GF-D8 (cell line): Measurements from ENCODE around the gene C11orf98.
"Not testable (repeated sequence)": the region's sequence is repeated elsewhere in the genome, so short reads cannot be mapped to it uniquely, and the experiment has no call there.

Experiments
- DNase-seq: peaks from one replicate; lab custom pipeline; 2025; lab: John Stamatoyannopoulos, UW

Gene C11orf98

DNA sequence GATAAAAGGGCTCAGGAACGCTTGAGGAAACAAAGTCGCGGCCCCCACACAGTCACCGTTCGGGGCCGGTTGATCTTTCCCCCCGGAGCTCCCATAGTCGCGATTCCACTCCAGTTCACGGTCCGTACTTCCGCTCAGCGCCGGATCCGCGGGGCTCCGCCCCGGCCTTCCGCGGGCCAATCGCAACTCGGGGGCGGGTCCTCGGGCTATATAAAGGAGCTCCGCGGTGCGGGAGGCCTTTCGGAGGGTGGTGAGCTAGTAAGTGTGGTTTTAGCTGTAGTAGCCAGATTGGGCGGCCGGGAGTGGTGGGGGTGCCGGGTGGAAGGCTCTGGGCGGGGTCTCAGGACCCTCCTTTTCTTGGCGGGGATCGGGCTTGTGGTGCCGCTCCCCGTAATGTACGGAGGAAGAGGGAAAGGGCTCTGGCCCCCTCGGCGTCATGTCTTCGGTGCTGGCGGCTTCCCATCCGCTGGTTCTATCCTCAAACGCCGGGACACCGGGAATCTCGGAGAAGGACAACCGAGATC is at the start of gene C11orf98, which contains the start of gene CSKMT:
C11orf98 (minus strand) TSS at position 136 of the 524 bp plus-strand sequence; CDS start at position 95, 41 bp downstream.
CSKMT (plus strand) TSS at position 238 of the 524 bp plus-strand sequence. CDS start 568 bp downstream, outside the sequence.
- peak; percentile 78 for DNase-seq

DNA sequence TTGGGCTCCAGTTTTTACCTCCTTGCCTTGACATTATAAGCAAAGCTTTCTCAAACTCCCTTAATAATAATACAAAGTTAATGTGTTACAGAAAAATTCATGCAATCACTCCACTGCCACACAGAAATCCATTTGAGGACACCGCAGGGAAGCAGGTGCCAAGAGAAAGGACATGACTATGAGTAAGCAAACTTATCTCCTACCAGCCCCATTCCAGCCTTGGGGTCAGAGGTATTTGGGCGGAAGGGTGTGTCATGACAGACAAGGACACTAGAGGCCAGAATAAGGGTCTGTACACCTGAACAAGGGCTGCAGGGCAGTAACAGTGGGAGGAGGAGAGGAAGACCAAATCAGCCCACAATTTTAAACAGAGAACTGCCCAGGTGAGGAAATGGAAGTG is 48.3 kb upstream of the C11orf98 start:
- DNase-seq: no peak

GRCh38 chr11:62712861-62713260 is 47.9 kb upstream of the C11orf98 start:
- DNase-seq: no peak

DNA sequence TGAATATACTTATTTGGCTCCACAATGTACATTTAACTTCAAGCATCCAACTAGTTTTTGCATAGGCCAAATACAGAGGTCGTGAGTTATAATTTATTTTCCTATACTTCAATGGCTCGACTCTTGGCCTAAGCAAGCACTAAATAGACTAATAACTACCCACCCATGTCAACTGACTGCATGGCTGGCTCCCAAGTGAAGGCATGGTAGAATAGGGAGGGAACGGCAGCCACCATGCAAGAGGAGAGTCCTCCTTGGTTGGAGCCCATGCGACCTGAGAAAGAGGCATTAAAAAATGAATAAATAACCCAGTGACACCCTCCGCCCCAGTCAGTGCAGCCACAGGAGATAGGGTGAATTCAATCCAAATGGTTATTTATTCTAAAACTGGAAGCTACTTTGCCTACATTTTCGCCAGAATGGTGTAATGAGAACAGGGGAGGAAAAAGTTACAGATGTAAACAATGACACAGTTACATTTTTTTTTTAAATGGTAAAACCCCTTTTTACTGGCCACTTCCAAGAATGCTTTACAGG is 47.3 kb upstream of the C11orf98 start:
- DNase-seq: no peak

GRCh38 chr11:62710001-62710345 is 45.0 kb upstream of the C11orf98 start:
- DNase-seq: no peak

DNA sequence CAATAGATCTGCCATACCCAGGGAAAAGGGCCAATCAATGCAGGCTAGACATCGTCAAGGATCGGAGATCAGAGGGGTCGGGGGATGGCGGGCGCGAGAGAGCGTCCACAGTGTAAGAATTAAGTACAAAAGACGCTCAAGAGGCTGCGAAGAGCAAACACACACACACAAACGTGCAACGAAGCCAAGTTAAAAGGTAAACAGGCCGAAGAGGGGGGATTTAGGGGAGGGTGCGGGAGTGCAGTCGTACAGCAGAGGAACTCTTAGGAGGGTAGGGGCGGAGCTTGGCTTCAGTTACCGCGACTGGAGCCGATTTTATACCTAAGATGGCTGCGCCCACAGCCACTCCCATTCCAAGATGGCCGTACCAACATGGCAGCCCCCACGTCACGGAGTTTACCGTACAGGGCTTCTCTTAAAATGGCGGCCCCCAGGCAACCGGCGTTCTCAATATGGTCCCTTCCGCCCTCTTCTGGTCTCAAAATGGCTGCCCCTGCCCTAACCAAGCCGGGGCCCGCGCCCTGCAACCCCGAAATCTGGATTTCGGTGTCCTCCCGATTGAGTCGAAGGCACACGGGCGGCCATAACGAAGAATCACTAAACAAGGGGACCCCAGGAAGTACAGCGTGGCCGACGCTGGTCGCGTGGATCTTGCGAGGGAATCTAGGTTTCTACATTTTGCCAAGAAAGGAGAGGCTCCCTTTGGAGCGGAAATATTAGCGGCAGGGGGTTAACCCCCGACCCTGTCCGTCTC is 44.4 kb upstream of the C11orf98 start:
- no peak for DNase-seq

DNA sequence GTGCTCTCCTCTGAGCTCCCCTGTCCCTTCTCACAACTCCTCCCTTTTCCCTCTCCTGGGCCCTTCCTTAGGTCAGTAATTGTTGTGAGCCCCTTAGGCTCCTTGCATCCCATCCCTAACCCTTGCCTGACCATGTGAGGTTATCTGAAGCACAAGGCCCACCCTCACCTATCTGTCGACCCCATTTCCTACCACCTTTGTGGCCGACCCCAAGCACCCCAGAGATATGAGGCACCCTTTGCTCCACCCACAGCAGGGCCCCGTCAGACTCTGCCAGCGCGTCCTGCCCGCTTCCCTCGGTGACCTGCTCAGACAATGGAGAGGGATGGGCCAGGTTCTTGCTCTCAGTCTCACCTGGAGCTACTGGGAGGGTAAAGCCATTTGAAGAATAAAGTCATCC is 43.8 kb upstream of the C11orf98 start:
- DNase-seq: no peak

DNA sequence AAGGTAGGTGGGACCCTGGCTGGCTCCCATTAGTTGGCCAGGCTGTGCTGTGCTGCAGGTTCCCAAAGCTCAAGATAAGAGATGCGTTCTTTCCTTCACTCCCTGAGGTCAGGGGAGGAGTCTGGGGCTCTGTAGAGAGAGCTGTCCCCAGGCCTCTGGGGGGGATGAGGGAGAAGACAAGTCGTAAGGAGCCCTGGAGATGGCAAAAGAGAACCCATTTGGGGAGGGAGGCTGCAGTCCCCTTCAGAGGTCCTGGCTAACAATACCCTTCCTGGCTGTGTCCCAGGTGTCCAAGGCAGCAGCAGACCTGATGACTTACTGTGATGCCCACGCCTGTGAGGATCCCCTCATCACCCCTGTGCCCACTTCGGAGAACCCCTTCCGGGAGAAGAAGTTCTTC is 43.4 kb upstream of the C11orf98 start:
- DNase-seq: no peak

DNA sequence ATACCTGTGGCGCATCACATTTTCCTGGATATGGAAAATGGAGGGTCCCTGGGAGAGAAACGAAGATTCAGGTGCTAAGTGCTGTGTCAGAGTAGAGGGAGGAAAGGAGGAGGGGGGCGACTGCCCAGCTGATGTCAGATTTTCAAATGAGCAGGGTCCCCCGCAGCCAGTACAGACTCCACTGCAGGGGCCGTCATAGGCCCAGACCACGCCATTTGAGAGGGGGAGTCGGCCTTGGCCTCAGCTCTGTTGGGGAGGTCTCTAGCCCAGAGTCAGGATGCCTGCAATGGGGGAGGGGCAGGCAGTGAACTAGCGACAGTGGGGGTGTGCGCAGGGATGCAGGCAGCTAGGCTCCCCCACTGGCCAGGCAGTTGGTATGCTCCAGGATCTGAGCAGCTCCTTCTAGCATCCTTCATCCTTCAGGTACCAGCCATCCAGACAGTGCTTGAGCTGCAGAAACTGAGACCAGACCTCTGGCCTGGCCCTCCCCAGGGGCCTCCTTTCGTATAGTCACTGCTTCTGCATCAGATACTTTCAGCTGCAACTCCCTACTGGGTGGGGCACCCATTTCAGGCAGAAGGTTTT is 42.4 kb upstream of the C11orf98 start, which contains the start of the genes BSCL2 and GNG3:
BSCL2 (minus strand) TSS at position 148 of the 585 bp plus-strand sequence. CDS start 229 bp downstream, outside the sequence.
GNG3 (plus strand) TSS at position 400 of the 585 bp plus-strand sequence. CDS start 620 bp downstream, outside the sequence.
- DNase-seq: no peak

GRCh38 chr11:62706850-62707247 is 41.8 kb upstream of the C11orf98 start:
- no peak for DNase-seq

DNA sequence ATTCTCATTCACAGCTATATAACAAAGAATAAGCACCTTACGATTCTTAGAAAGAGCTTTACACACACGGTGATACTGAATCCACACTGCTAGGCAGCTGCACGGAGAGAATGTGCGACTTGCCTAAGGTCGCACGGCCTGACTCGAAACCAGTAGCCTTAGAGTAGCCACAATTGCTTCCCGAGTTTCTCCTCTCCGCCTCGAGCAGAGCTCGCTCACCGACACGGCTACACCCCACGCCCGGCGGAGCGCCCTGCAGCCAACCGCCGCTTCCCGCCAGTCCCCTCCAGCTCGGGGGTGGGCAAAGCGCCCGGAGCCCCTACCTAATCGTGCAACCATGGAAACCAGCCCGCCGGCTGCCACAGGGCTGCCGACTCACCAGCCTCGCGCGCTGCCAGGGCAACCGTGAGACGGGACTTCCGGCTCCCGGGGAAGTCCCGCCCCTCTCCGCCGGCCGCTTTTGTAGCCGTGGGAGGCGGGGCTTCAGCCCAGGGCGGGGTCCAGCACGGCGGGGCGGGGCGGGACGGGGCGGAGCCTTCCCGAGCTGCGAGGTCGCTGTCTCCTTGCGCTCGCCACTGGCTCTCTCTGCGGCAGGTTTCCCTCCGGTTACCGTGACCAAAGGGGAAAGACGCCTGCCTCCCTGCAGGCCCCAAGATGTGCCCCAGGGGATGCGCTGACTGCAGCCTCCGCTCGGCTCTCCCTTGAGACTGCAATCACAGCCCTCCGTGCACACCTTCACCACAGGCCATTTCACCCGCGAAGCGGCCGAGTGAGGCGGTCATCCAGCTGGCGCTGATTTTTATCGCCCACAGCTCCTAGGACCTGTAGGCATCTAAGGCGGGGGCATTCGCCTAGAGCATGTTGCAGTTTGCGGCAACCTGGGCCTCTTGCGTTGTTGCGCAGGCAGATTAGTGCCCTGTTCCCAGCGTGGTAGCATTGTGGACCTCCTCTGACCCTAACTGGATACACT is 41.2 kb upstream of the C11orf98 start:
- peak; percentile 73 for DNase-seq

- no peak for DNase-seq
These were observed 40.4 kb upstream of the C11orf98 start for GRCh38 chr11:62705413-62705812.

DNA sequence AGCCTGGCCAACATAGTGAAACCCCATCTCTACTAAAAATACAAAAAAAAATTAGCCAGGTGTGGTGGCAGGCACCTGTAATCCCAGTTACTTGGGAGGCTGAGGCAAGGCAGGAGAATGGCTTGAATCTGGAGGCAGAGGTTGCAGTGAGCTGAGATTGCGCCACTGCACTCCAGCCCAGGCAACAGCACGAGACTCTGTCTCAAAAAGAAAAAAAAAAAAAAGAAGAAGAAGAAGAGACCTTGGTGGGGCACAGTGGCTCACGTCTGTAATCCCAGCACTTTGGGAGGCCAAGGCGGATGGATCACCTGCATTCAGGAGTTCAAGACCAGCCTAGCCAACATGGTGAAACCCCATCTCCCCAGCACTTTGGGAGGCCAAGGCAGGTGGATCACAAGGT is 38.9 kb upstream of the C11orf98 start:
- not testable (repeated sequence) for DNase-seq

DNA sequence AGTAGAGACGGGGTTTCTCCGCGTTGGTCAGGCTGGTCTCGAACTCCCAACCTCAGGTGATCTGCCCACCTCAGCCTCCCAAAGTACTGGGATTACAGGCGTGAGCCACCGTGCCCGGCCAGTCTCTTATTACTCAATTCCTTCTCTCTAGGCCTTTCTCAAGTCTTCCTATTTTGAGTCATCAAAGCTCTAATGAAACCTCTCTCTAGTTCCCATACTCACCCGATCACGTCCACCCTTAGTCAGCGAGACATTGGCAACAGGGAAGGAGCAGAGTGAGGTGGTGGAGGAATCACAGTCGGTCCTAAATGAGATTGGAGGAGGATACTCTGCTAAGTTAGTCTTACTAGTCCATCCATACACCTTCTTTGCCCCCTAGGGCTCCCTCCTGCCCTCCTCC is 37.2 kb upstream of the C11orf98 start:
- no peak for DNase-seq

- peak; percentile 8 for DNase-seq
These were observed 29.6 kb upstream of the C11orf98 start for GRCh38 chr11:62694455-62695167.

DNA sequence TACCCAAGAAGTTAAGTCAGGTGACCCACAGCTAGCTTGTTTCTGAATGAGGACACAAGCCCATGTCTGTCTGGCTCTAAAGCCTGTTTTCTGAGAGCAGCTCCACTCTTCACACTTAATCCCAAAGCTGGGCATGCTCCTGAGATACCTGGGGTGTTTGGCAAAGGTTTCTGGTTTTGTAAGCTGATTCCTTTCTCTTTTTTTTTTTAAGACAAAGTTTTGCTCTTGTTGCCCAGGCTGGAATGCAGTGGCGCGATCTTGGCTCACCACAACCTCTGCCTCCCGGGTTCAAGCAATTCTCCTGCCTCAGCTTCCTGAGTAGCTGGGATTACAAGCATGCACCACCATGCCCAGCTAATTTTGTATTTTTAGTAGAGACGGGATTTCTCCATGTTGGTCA is 28.6 kb upstream of the C11orf98 start:
- DNase-seq: not testable (repeated sequence)

DNA sequence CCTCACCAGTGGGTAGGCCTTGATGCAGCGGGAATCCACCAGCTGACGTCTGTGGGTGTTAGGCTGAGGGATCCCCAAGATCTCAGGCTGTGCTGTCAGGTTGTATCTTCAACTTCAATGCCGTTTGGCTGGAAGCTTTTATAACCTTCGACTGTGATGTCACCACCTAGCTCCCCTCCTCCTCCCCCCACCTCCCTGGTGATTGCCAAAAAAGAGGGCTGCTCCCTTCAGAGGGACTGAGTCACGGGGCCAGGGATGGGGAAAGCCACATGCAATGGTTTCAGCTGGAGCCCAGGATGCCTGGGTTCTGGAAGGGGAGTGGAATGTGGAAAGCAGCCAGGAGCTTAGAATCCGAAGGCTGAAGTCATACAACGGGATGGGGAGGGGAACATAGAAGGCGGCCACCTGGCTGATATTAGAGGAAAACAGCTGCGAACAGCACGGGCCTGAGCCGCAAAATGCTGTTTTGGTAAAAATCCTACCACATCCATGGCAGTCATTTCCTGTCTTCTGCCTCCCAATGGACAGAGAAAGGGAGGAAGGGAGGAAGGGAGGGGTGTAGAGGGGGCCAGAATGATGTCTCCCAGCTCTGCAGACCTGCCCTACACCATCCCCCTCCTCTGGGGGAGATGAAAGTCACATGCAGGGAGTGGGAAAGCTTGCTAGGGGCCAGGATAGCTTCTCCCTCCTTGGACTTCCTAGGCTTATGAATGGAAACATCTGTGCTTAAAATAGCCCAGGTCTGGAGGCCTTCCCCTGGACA is 24.6 kb upstream of the C11orf98 start, which contains the start of gene LRRN4CL:
LRRN4CL (minus strand) TSS at position 110 of the 763 bp plus-strand sequence. CDS start 1,022 bp downstream, outside the sequence.
- no peak for DNase-seq

DNA sequence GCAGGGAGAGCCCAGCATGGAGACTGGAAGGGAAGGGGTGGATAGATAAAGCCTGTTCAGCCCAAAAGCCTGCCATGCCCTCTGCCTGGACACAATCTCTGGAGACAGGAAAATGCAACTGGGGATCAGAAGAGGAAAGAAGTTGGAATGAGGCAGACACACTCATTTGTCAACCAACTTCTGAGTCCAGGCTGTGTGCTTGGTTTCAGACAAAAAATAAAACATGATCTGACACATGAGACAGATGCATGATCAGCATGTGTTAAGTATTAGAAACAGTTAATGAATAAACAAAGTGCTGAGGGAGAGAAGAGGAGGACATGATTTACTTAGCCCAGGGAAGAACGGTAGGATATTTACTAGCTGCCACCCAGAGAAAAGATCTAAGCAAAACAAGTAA is 23.5 kb upstream of the C11orf98 start:
- no peak for DNase-seq

GRCh38 chr11:62687508-62688396 is 22.7 kb upstream of the C11orf98 start:
- no peak for DNase-seq
